Endothelial cell (in vitro differentiated cells): ENCODE results near the gene CDKAL1. TPM values are rescaled to one million over a fixed set of nuclear protein-coding genes. Genes with fewer than 3 reads are reported as not detected.
"Not testable (repeated sequence)": the region's sequence is repeated elsewhere in the genome, so short reads cannot be mapped to it uniquely, and the experiment has no call there.

ENCODE experiments used
- DNase-seq: peaks from one replicate; pipeline ENCODE4 v3.0.0; 2021; ENCODE audit warnings: low spot score
- H3K27ac Mint-ChIP-seq: one replicate; pipeline ENCODE4 v1.8.0; 2021; ENCODE audit warnings: mixed read lengths, inconsistent platforms; ENCODE audit not compliant: unreplicated experiment
- H3K27me3 Mint-ChIP-seq: one replicate; pipeline ENCODE4 v1.8.0; 2021; ENCODE audit warnings: mild to moderate bottlenecking, moderate library complexity, mixed read lengths, inconsistent platforms; ENCODE audit not compliant: unreplicated experiment
- H3K36me3 Mint-ChIP-seq: one replicate; pipeline ENCODE4 v1.8.0; 2021; ENCODE audit warnings: mild to moderate bottlenecking, low read depth, mixed read lengths, inconsistent platforms; ENCODE audit not compliant: unreplicated experiment
- H3K4me1 Mint-ChIP-seq: one replicate; pipeline ENCODE4 v1.8.0; 2021; ENCODE audit warnings: mild to moderate bottlenecking, mixed read lengths, inconsistent platforms; ENCODE audit not compliant: unreplicated experiment
- H3K4me3 Mint-ChIP-seq: one replicate; pipeline ENCODE4 v1.8.0; 2021; ENCODE audit warnings: mild to moderate bottlenecking, mixed read lengths, inconsistent platforms; ENCODE audit not compliant: unreplicated experiment
- H3K9me3 Mint-ChIP-seq: one replicate; pipeline ENCODE4 v1.8.0; 2021; ENCODE audit warnings: mixed read lengths, inconsistent platforms; ENCODE audit not compliant: unreplicated experiment
- CTCF ChIP-seq: fragments of 200-600 bp; sonication (generic); IDR thresholded peaks from one replicate; pipeline ENCODE4 v1.5.0; 2021; ENCODE audit warnings: antibody characterized with exemption; ENCODE audit not compliant: unreplicated experiment
- total RNA-seq: library from RNA; stranded (reverse); fragmentation: NEBNext Ultra II Directional; extraction: Animal tissue kit (Norgen Biotek cat#: 25700); gene quantifications from one replicate; pipeline ENCODE4 v1.2.1, GENCODE V29; 2021; ENCODE audit not compliant: unreplicated experiment

CDKAL1 gene
- total RNA-seq, 1 donor from 2014 or later, result 43.9 TPM

- no peak for TF ChIP-seq CTCF
- Mint-ChIP-seq H3K4me3 (no peak overlapping the region), H3K27me3 (no peaks in the 10 kb centered on the region), H3K4me1 (no peaks in the 10 kb centered on the region), H3K27ac (no peak overlapping the region), H3K36me3 (no peaks in the 10 kb centered on the region), H3K9me3 (no peaks in the 10 kb centered on the region)
- DNase-seq, result no peak
These were observed 285.6 kb downstream of the CDKAL1 start for GRCh38 chr6:20819774-20820400.

DNA sequence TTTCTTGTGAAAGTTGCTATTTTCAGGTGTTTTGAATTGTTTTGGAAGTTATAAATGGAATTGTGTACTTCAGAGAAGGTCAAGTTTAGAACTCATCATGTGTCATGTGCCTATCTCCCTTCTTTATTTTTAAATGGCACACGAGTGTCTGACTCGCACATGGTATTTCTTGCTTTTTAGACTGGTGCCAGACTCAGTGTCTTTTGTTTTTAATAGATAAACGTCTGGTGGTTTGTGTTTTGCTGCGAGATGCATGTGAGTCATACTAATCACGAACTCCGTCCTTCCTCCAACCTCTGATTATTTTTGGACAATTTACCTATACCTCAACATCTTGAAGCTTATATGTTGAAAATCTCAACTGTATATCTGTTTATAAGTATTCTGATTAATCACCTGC is 292.1 kb downstream of the CDKAL1 start:
- H3K27me3 Mint-ChIP-seq, result no peaks in the 10 kb centered on the region
- H3K9me3 Mint-ChIP-seq, result no peaks in the 10 kb centered on the region
- TF ChIP-seq CTCF, result no peak
- H3K27ac Mint-ChIP-seq, result no peak overlapping the region
- DNase-seq, result no peak
- no peaks in the 10 kb centered on the region for H3K4me1 Mint-ChIP-seq
- no peaks in the 10 kb centered on the region for H3K36me3 Mint-ChIP-seq
- H3K4me3 Mint-ChIP-seq, result no peak overlapping the region

DNA sequence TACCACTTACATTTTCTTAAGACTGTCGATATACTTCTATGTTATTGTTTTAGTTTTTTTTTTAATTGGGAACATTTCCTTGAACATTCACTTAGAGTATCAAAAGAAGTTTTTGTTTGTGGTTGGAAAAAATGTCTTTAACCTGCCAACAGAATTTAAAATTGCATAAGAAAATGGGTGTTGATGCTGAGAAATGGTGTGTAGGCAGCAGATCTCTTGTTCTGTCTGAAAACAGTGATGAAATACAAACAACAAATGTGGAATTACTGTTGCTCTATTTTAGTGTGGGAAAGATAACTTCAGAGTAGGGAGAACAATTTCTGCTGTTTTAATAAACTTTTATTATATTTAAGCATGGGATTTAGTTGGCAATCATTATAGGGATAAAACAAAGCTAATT is 293.5 kb downstream of the CDKAL1 start:
- DNase-seq, result no peak
- no peak for TF ChIP-seq CTCF
- H3K36me3 Mint-ChIP-seq, result no peaks in the 10 kb centered on the region
- H3K4me1 Mint-ChIP-seq, result no peaks in the 10 kb centered on the region
- H3K9me3 Mint-ChIP-seq, result no peaks in the 10 kb centered on the region
- H3K27ac Mint-ChIP-seq, result no peak overlapping the region
- H3K4me3 Mint-ChIP-seq, result no peak overlapping the region
- H3K27me3 Mint-ChIP-seq, result no peaks in the 10 kb centered on the region

GRCh38 chr6:20830576-20830975 is 296.3 kb downstream of the CDKAL1 start:
- H3K36me3 Mint-ChIP-seq, result no peaks in the 10 kb centered on the region
- H3K4me1 Mint-ChIP-seq, result peaks cover 8% of the 10 kb centered on the region
- H3K9me3 Mint-ChIP-seq, result no peaks in the 10 kb centered on the region
- DNase-seq, result no peak
- no peak overlapping the region for H3K27ac Mint-ChIP-seq
- H3K27me3 Mint-ChIP-seq, result no peaks in the 10 kb centered on the region
- no peak for TF ChIP-seq CTCF
- H3K4me3 Mint-ChIP-seq, result no peak overlapping the region

DNA sequence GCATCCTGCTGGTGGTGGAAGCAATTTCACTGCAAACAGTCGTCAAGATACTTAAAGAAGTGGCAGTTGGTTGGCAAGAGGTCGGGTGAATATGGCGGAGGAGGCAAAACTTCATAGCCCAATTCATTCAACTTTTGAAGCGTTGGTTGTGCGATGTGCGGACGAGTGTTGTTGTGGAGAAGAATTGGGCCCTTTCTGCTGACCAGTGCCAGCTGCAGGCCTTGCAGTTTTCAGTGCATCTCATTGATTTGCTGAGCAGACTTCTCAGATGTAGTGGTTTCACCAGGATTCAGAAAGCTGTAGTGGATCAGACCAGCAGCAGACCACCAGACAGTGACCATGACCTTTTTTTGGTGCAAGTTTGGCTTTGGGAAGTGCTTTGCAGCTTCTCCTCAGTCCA is 297.0 kb downstream of the CDKAL1 start:
- H3K27ac Mint-ChIP-seq, DNase-seq, H3K4me3 Mint-ChIP-seq, H3K27me3 Mint-ChIP-seq, H3K9me3 Mint-ChIP-seq, H3K36me3 Mint-ChIP-seq: not testable (repeated sequence)
- H3K4me1 Mint-ChIP-seq, result peaks cover 11% of the 10 kb centered on the region
